ENCODE data around the gene WDCP.
"Not testable (repeated sequence)": the region's sequence is repeated elsewhere in the genome, so short reads cannot be mapped to it uniquely, and the experiment has no call there.

DNA sequence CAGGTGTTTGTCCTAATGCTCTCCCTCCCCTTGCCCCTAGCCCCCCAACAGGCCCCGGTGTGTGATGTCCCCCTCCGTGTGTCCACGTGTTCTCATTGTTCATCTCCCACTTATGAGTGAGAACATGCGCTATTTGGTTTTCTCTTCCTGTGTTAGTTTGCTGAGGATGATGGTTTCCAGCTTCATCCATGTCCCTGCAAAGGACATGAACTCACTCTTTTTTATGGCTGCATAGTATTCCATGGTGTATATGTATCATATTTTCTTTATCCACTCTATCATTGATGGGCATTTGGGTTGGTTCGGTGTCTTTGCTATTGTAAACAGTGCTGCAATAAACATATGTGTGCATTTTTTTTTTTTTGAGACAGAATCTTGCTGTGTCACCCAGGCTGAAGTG, 46.1 kb upstream of the WDCP start:
- not testable (repeated sequence) for TF ChIP-seq EZH2 (IDR thresholded peaks at IDR 0.05; ENCODE audit: borderline replicate concordance, low read length)
- TF ChIP-seq, protein P1, sequence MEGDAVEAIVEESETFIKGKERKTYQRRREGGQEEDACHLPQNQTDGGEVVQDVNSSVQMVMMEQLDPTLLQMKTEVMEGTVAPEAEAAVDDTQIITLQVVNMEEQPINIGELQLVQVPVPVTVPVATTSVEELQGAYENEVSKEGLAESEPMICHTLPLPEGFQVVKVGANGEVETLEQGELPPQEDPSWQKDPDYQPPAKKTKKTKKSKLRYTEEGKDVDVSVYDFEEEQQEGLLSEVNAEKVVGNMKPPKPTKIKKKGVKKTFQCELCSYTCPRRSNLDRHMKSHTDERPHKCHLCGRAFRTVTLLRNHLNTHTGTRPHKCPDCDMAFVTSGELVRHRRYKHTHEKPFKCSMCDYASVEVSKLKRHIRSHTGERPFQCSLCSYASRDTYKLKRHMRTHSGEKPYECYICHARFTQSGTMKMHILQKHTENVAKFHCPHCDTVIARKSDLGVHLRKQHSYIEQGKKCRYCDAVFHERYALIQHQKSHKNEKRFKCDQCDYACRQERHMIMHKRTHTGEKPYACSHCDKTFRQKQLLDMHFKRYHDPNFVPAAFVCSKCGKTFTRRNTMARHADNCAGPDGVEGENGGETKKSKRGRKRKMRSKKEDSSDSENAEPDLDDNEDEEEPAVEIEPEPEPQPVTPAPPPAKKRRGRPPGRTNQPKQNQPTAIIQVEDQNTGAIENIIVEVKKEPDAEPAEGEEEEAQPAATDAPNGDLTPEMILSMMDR (IDR thresholded peaks at IDR 0.05; ENCODE audit: low read length): not testable (repeated sequence)

Measured in OCI-LY1 (cell line).